Cardiac fibroblast (primary cell): ENCODE measurements around the gene POU5F1.

Experiments
- DNase-seq, 2 donors: peaks; one replicate each; pipeline versions ENCODE4 v3.0.0 to v3.0.0-alpha.2; 2010; ENCODE audit warnings: low read depth in 2 of 2
- H3K4me3 ChIP-seq, 2 donors: replicated peaks in 1 of 2; 1 replicate in 1 of 2; 2 replicates in 1 of 2; pipeline ENCODE4 v1.5.1; 2011; ENCODE audit warnings: low read depth in 2 of 2, low read length in 2 of 2, mild to moderate bottlenecking in 2 of 2, moderate library complexity in 1 of 2
- CTCF ChIP-seq: IDR thresholded peaks from one replicate; pipeline ENCODE4 v1.5.1; 2011; ENCODE audit warnings: low read depth, mild to moderate bottlenecking, low read length, inconsistent platforms

Gene POU5F1

GRCh38 chr6:31139599-31139998, 30.9 kb downstream of the POU5F1 start:
- TF ChIP-seq CTCF: no peak
- peak in 1 of 2 donors; percentile 76 for DNase-seq
- no peak overlapping the region for H3K4me3 ChIP-seq

DNA sequence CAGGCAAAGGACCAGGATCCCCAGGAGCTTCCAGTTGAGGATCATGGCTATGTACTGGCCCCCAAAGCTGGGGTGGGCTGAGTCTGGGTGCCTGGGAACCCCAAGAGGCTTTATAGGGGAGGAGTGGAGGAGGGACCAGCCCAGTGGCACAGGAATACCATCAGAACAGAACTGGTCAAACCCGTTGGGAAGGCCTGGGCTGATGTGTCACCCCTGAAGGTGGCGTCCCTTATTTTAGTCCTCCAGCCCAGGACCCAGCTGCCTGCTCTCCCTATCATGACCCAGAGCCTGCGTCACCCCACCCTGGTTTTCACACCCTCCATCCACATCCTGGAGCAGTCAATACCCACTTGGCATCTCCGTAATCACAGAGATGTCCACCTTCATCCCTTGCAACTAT, 31.5 kb downstream of the POU5F1 start, which contains the start of gene PSORS1C2:
Gene PSORS1C2 (minus strand): TSS at position 85 of the 400 bp plus-strand sequence. CDS start 40 bp downstream, at position 45.
- TF ChIP-seq CTCF: no peak
- H3K4me3 ChIP-seq: no peak within 1 kb of the TSS
- no peak for DNase-seq

GRCh38 chr6:31135710-31136109, 34.8 kb downstream of the POU5F1 start:
- no peak for TF ChIP-seq CTCF
- no peak for DNase-seq
- H3K4me3 ChIP-seq: no peak overlapping the region

GRCh38 chr6:31132806-31133205, 37.7 kb downstream of the POU5F1 start:
- DNase-seq: no peak
- no peak overlapping the region for H3K4me3 ChIP-seq
- no peak for TF ChIP-seq CTCF

GRCh38 chr6:31131595-31131994, 38.9 kb downstream of the POU5F1 start:
- no peak overlapping the region for H3K4me3 ChIP-seq
- TF ChIP-seq CTCF: no peak
- no peak for DNase-seq

DNA sequence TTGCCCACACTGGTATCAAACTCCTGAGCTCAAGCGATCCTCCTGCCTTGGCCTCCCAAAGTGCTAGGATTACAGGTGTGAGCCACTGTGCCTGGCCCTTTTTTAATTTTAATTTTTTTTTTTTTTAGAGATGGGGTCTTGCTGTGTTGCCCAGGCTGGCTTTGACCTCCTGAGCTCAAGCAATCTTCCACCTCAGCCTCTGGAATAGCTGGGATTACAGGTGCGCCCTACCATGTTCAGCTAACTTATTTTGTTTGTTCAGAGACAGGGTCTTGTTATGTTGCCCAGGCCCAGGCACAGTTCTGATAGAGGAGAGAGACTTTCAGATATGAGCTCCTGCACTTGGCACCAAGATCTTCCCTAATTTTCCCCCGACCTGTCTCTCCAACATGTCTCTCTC, 39.7 kb downstream of the POU5F1 start:
- H3K4me3 ChIP-seq: no peak overlapping the region
- DNase-seq: no peak
- TF ChIP-seq CTCF: no peak

- TF ChIP-seq CTCF: no peak
- H3K4me3 ChIP-seq: no peak overlapping the region
- no peak for DNase-seq
These were observed 41.4 kb downstream of the POU5F1 start for GRCh38 chr6:31129130-31129529.
